GM18499 (cell line): ENCODE data around the gene TRH.
"Not testable (repeated sequence)": the region's sequence is repeated elsewhere in the genome, so short reads cannot be mapped to it uniquely, and the experiment has no call there.

Experiments used
- ATAC-seq: cut with Tn5 transposase; IDR thresholded peaks from one replicate; pipeline ENCODE4 v1.9.1; 2021; ENCODE audit warnings: moderate number of reproducible peaks; ENCODE audit not compliant: insufficient read depth, unreplicated experiment

Gene TRH

DNA sequence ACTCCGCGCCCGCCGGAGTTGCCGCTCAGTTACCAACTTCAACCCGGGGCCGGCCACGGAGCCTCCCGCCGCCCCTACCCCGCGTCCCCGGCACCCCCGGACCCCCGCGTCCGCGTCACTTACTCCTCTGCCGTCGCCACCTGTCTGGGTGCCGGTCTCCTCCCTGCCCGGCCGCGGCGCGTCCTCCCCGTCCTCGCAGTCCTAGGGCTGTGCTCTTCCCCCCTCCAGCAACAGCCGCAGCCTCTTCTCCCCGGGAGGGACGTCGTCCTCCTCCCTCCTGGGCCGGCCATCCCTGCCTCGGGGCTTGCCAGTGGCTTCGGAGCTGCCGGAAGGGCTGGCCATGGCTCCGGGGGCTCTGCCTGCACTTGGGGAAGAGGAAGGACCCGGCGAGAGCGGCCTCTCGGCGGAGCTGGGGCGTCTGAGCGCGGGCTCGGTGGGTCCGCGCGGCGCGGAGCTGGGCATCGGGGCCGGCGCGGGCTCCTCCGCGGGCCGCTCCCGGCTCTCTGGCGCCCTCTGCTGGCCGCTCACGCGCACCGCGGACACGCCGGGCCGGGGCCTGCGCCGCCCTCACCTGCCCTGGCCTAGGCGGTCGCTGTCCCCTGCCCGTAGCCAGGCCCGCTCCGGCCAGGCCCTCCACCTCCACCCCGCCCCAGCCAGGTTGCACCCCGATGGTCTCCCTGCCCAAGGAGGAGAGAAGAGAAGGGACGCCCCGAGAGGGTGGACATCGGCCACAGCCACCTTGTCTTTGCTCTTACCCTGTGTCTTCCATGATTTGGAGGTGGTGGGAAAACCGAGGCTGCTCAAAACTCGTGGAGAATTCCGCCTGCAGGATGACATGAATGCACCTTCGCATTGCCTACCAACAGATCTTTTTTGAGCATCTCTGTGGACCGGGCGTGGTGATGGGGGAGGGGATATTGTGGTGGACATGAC is 28.4 kb downstream of the TRH start:
- not testable (repeated sequence) for ATAC-seq

DNA sequence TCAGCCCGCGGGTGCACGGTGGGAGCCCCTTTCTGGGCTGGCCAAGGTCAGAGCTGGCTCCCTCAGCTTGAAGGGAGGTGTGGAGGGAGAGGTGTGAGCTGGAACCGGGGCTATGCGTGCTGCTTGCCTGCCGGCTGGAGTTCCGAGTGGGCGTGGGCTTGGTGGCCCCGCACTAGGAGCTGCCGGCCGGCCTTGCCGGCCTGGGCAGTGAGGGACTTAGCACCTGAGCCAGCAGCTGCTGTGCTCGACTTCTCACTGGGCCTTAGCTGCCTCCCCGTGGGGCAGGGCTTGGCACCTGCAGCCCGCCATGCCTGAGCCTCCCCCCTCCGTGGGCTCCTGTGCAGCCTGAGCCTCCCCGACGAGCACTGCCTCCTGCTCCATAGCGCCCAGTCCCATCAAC is 36.0 kb downstream of the TRH start:
- ATAC-seq = no peak

DNA sequence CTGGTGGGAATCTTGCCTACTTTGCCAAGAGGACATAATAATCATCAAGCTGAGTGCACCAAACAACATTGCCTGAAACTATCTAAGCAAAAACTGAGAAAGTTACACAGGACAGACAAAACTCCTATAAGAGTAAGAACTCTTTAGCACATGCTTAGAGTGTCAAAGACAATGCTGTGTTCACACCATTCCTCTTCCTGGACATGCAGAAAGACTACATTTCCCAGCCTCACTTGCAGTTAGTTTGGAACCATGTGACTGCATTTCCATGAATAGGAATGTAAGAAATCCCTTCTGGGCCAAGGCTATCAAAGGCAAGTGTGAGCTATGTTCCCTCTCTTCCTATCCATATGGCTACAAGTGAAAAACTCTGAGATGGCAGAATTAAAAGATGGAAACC is 37.6 kb downstream of the TRH start:
- ATAC-seq = not testable (repeated sequence)

DNA sequence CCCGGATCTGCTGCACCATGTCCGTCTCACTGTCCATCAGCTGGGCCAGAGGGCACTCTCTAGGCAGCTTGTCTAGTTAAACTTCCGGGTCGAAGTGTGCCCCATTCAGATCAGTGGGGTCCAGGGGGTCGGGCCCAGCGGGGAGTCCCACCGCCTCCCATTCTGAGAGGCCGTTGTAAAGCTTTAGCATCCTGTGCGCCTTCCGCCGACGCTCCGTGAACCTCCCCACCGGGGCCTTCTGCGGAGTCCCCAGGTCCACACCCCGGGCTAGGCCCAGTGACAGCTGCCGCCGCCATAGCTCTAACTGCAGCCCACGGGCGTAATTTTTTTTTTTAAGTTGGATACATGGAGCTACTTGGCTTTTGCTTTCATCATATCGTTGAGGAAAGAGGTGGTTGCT is 38.7 kb downstream of the TRH start:
- ATAC-seq = not testable (repeated sequence)

DNA sequence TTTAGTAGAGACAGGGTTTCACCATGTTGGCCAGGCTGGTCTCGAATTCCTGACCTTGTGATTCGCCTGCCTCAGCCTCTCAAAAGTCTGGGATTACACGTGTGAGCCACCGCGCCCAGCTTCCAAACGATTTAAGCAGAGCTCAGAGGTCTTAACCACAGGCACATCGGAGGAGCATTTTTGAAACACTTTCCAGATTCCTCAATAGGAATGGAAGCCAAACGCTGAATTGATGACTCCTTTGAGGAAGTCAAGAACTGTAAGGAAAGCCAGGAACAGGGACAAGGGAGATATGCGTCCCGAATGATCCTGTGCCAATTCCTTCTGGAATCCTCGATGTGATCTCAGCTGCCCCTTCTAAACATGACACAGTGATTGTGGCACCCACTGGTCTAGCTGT is 40.0 kb downstream of the TRH start:
- no peak for ATAC-seq

DNA sequence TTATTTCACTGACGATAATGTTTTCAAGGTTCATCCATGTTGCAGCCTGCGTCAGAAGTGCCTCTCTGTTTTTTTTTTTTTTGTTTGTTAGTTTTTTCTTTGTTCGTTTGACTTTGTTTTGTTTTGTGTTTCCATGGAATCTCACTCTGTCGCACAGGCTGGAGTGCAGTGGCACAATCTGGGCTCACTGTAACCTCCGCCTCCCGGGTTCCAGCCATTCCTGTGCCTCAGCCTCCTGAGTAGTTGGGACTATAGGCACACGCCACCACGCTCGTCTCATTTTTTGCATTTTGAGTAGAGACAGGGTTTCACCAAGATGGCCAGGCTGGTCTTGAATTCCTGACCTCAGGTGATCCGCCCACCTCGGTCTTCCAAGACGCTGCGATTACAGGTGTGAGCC is 43.1 kb downstream of the TRH start:
- ATAC-seq = not testable (repeated sequence)

DNA sequence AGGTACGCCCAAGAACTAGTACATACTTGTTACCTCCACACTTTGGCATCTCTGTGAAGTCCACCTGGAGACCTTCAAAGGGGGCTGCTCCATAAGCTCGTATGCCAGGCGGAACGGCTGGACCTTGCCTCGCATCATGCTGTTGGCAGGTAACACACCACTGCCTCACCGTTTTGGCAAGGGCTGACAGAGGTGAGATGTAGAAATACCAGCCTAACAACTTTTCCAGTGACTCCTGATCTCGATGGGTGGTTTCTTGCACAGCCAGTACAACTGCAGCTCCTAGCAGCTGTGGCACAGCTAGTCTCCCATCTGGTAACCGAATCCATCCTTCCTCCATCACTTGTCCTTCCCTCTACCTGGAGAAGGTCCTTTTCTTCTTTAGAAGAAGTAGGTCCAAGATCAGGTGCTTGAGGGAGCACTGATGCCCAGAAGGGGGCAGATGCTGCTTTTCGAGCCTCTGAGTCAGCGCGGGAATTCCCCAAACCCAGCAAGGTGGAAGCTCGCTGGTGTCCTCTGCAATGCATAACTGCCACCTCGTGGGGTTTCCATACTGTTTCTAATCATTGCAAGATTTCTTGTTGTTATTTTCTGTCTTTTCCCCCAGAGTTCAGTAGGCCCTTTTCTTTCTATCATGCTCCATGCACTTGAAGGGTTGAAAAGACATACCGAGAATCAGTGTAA is 51.8 kb downstream of the TRH start:
- not testable (repeated sequence) for ATAC-seq

DNA sequence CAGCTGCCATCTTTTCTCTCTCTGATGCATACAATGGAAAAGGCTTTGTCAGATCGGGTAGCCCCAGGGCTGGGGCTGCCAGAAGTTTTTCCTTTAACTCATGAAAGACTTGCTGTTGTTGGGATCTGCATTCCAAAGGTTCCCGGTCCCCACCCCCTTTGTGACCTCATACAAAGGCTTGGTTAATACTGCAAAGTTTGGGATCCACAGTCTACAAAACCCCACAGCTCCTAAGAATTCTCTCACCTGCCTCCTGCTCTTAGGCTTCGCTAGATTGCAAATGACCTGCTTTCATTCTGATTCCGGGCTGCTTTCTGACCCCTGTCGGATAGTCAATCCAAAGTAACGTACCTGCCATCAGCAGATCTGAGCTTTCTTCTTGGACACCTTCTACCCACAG is 52.9 kb downstream of the TRH start:
- not testable (repeated sequence) for ATAC-seq
